Stimulated activated CD8-positive, alpha-beta memory T cell treated with anti-CD3 and anti-CD28 coated beads, Interleukin-7, amount 100 ng/mL, for 4 hours (primary cell): ENCODE measurements around the gene KCNK10.

ENCODE experiments used
- DNase-seq, 2 donors: peaks; one replicate each; pipeline ENCODE4 v3.0.0-alpha.2; 2020; ENCODE audit warnings: low read depth in 2 of 2

Gene KCNK10, protein sequence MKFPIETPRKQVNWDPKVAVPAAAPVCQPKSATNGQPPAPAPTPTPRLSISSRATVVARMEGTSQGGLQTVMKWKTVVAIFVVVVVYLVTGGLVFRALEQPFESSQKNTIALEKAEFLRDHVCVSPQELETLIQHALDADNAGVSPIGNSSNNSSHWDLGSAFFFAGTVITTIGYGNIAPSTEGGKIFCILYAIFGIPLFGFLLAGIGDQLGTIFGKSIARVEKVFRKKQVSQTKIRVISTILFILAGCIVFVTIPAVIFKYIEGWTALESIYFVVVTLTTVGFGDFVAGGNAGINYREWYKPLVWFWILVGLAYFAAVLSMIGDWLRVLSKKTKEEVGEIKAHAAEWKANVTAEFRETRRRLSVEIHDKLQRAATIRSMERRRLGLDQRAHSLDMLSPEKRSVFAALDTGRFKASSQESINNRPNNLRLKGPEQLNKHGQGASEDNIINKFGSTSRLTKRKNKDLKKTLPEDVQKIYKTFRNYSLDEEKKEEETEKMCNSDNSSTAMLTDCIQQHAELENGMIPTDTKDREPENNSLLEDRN

GRCh38 chr14:88323086-88323522, at the start of gene KCNK10:
KCNK10 (minus strand) TSS chr14:88323269; CDS start chr14:88322798, 471 bp downstream.
- no peak for DNase-seq

GRCh38 chr14:88369496-88369895, 46.4 kb upstream of the KCNK10 start:
- DNase-seq = no peak

GRCh38 chr14:88364710-88365413, 41.8 kb upstream of the KCNK10 start:
- no peak for DNase-seq

DNA sequence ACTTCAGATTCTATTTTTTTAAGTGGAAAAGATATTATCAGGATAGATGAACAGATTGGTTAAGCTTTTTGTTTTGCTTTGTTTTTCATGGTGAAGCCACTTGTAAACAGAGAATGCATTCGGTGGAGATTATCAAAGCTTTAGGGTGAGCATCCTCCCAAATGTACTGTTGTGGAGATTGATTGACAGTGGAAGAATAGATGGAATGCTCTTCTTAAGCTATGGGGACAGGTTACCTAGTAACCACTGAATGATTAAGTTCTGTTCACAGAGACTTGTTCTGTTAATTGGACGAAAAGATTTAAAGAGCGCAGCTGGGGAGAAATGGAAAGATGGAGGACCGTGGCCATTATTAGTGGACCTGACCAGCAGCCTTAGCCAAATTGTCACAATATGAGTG, 40.6 kb upstream of the KCNK10 start:
- no peak for DNase-seq

- DNase-seq = no peak
Measured at GRCh38 chr14:88359500-88359899, 36.4 kb upstream of the KCNK10 start.

- no peak for DNase-seq
Measured at GRCh38 chr14:88354358-88354757, 31.3 kb upstream of the KCNK10 start.

- DNase-seq = no peak
Measured at GRCh38 chr14:88352698-88353097, 29.6 kb upstream of the KCNK10 start.

DNA sequence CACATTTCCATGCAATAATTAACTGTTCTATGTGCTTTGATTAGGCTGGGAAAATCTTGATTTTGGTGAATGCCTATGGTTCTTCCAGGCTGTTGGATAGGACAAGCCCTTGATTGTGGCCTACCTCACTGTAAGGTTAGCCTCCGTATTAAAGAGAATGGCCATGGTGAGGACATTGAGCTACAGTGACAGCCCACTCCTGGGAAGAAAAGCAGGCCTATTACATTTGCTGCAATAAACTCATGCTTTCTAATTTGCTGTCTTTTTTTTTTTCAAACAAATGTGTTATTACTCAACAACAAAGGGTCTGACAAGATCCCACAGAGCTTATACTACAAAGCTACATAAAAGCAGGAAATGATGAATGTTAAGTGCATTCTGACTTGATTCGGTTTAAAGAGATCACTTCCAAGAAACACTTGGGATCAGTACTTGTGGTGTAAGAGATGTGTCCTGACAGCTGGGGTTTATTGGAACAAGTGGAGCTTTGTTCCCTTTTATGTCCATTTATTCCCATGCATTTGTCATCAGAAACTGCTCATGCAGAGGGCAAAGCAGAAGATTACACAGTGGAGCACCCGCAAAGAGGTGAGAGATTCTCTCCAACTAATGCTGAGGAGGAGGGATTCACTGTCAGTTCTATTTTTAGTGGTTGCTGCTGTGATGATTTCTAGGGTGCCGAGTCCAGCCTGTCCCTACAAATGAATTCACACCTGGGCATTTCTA, 29.1 kb upstream of the KCNK10 start:
- DNase-seq = no peak

- DNase-seq = no peak
Measured at GRCh38 chr14:88348546-88348945, 25.5 kb upstream of the KCNK10 start.

- no peak for DNase-seq
Measured at GRCh38 chr14:88346048-88346639, 23.1 kb upstream of the KCNK10 start.

DNA sequence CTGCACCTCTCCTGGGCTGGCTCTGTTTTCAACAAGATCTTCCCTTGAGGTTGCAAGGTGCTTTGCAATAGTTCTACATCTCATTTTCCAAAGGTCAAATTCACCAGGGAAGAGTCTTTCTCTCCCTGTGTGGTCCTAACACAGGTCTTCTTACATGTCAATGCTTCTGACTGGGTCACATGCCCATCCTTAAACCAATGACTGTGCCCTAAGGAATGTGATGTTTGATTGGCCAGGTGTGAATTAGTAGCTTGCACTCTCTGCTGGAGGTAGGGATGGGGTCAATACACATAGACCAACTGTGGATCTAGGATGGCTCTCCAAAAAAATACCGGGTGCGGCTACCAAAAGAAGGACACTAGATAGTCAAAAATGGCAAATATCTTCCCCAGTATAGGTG, 19.9 kb upstream of the KCNK10 start:
- no peak for DNase-seq

GRCh38 chr14:88340357-88340756, 17.3 kb upstream of the KCNK10 start:
- no peak for DNase-seq

DNA sequence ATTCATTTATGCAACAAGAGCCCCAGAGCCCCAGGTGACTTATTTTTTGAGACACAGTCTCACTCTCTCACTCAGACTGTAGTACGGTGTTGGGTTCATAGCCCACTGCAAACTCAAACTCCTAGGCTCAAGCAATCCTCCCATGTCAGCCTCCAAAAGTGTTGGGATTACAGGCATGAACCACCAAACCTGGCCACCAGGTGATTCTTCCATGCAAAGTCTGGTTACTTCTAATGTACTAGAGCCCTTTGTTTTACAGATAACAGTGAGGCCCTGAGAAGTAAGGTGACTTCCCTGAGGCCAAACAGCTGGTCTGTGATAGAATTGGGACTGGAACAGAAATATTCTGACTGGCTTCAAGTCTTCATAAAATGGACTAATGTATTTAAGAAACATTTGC, 10.0 kb upstream of the KCNK10 start:
- no peak for DNase-seq

DNA sequence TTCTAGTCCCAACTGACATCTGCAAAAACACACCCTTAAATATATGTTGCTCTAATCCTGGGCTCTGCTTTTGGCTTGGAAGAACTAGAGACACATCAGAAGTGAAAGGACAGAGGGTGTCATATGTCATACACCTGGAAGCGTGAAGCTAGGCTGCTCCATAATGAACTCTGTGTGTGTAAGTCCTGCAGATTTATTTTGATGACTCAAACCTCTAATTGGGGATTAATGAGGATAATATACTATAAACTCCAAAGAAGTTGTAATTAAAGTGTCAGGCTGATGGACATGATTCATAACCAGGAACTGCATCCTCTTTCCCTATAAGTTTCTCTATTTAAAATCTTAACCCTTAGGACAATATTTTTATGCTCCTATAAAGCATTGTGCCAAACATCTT, 4.4 kb upstream of the KCNK10 start:
- DNase-seq = no peak

DNA sequence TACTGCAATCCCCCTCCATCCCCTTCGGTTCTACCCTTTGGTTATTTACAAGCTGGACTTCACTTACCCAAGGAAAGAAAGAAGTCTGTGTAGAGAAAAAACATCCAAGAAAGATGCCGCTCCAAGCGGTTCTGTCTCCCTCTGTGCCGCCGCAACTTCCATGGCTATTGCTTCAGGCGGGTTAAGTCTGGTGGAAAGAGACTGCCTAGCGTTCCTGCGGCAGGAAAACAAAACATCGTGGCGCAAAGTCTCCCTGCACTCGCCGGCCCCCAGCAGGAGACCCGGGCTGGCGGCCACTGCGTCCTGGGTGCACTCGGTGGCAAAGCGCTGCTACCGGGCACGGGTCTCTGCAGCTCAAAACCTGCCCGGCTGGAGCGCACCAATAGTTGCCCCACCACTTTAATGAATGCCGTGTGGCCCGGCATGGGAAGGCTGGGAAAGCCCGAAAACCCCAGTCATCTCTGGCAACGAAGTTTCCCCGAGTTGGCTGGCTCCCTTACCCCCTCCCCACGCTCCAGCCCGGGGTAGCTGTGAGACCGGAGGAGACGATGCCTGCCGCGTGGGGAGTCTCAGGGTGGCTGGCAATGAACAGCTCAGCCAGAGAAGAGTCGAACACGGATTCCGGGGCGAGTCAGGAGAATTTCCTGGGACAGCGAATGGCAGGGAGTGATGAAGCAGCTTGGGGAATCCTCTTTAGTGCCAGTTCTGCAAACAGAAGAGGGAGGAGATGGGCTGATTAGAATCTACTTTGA, 3.5 kb upstream of the KCNK10 start:
- DNase-seq = no peak

- no peak for DNase-seq
Measured at GRCh38 chr14:88325883-88326282, 2.8 kb upstream of the KCNK10 start.

GRCh38 chr14:88324930-88325329, 1.9 kb upstream of the KCNK10 start:
- DNase-seq = no peak

DNA sequence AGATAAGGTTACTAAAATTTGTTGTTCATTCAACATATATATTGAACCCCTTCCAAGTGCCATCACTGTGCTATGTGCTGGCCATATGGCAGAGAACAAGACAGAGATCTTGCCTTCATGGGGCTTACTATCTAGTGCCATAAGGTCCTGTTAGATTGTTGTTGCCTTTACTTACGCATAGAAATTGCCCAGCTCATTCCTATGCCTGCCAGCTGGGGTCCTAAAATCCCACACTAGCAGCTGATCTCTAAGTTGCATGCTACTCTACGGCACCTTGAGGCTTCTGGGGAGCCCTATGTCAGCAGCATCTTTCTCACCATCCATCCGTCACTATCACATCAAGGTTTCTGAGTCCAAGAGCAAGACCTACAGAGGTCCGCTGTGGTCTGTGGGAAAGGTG, 1.4 kb upstream of the KCNK10 start:
- no peak for DNase-seq

DNA sequence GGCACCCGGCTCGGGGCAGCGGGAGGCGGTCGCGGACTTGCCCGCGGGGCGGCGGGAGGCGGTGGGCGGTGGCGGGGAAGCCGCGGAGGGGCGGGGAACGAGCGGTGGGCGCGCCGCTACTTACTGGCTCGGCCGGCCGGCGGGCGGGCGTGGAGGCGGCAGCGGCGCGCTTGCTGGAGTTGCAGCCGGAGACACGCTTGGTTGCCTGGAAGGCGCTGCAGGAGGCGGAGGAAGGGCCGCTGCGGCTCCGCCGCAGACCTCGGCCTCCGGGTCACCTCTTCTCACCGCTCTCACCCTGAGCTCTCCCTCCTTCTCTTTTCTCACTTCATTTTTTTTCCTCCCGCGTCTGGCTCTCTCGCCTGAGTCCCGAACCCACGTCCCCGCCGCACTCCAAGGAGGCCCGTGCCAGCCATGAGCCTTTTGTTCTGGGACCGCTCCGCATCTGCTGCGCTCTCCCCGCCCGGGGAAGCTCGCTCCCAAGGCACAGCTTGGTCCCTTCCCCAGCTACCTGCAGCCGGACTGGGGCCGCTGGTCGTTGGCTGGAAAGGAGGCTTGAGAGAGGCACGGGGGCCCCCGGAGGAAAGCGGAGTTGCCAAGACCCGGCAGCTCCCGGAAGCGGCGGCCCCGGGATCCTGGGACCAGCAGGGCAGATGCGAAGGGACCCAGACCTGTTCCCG, 592 bp upstream of the KCNK10 start:
- DNase-seq = no peak

GRCh38 chr14:88322504-88323085, 474 bp downstream of the KCNK10 start:
- no peak for DNase-seq
